AG09309 (cell line): Measurements from ENCODE around the gene CTSL.

ENCODE experiments used
- DNase-seq: peaks from one replicate; pipeline ENCODE4 v3.0.0-alpha.2; 2010; ENCODE audit warnings: low read depth
- H3K4me3 ChIP-seq: 2 replicates; pipeline ENCODE4 v1.5.1; 2011; ENCODE audit warnings: mild to moderate bottlenecking, low read depth, low read length, moderate library complexity; ENCODE audit not compliant: control insufficient read depth
- TF ChIP-seq, protein P1 (sequence below): IDR thresholded peaks from 2 replicates; pipeline ENCODE4 v1.5.1; 2011; ENCODE audit warnings: mild to moderate bottlenecking, low read depth, low read length, inconsistent platforms; ENCODE audit not compliant: insufficient read depth, control insufficient read depth; ENCODE audit errors: missing control alignments

The CTSL gene

GRCh38 chr9:87687207-87687606, 38.7 kb upstream of the CTSL start:
- no peak overlapping the region for H3K4me3 ChIP-seq
- TF ChIP-seq, protein P1, sequence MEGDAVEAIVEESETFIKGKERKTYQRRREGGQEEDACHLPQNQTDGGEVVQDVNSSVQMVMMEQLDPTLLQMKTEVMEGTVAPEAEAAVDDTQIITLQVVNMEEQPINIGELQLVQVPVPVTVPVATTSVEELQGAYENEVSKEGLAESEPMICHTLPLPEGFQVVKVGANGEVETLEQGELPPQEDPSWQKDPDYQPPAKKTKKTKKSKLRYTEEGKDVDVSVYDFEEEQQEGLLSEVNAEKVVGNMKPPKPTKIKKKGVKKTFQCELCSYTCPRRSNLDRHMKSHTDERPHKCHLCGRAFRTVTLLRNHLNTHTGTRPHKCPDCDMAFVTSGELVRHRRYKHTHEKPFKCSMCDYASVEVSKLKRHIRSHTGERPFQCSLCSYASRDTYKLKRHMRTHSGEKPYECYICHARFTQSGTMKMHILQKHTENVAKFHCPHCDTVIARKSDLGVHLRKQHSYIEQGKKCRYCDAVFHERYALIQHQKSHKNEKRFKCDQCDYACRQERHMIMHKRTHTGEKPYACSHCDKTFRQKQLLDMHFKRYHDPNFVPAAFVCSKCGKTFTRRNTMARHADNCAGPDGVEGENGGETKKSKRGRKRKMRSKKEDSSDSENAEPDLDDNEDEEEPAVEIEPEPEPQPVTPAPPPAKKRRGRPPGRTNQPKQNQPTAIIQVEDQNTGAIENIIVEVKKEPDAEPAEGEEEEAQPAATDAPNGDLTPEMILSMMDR = no peak
- no peak for DNase-seq

DNA sequence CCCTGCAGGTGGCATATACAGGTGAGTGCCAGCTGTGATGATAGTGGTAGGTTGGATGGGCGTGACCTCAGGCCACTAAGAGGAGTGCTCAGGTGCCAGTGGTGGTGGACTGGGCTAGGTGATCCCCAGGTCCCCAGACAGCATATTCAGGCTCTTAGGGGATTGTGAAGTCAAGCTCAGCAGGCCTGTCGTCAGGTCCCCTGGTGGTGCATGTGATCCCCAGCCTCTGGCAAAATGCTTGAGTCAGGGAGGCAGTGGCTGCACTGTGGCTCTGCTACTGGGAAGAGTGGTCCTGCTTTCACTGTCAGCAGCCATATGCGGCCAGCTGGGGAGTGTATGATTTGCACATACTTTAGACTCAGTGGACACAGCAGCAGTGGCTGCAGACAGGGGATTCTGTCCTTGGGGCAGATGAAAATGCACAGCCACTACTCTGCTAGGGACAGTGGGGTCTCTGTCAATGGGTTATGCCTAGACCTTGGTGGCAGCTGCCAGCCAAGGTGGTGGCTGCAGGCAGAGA, 31.6 kb upstream of the CTSL start:
- no peak overlapping the region for H3K4me3 ChIP-seq
- DNase-seq = no peak
- TF ChIP-seq, protein P1 = no peak

DNA sequence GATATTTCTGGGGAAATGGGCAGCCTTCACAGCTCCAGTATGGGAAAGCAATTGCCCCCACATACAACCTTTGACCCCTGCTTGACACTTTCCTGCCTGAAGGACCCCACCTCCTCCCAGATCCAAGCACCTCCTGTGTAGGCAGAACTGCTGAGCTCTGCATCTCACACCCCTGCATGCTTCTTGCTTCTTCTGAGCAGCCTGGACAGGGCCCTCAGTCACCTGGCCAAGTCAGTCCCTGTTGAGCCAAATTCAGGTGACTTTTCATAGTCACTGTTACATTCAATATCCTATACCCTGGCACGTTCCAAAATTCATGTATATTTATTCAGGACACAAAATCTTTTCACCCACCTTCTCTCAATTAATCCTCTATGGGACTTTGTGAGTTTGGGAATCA, 30.4 kb upstream of the CTSL start:
- no peak for DNase-seq
- TF ChIP-seq, protein P1 = no peak
- H3K4me3 ChIP-seq = no peak overlapping the region

GRCh38 chr9:87696641-87697040, 29.3 kb upstream of the CTSL start:
- H3K4me3 ChIP-seq = no peak overlapping the region

GRCh38 chr9:87698069-87698809, 27.7 kb upstream of the CTSL start:
- no peak overlapping the region for H3K4me3 ChIP-seq
- DNase-seq = no peak
- TF ChIP-seq, protein P1 = no peak

More at GRCh38 chr9:87696641-87697040, 29.3 kb upstream of the CTSL start:
- DNase-seq = no peak
- TF ChIP-seq, protein P1 = no peak

DNA sequence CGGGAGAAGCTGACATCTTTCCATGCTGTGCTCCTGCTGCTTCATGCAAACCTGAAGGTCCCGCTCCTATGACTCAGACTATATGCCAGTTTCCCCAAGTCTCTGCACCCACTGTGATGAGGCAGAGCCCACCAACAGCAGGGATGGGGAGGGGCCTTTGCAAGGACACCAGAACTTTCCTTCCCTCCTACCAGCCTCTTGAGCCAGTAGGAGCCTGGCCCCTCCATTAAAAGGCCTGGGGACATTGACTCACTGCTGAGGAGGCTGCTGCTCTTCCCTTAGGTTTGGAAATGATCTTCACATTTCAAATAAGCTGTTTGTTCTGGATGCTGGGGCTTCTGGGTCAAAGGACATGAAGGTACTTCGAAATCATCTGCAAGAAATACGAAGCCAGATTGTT, 26.1 kb upstream of the CTSL start:
- H3K4me3 ChIP-seq = no peak overlapping the region
- DNase-seq = no peak
- TF ChIP-seq, protein P1 = no peak
